Heart right ventricle (tissue), 16 donors: ENCODE data around the gene ZFAND2A. TPM values are rescaled to one million over a fixed set of nuclear protein-coding genes. Genes with fewer than 3 reads are reported as not detected.
"Not testable (repeated sequence)": the region's sequence is repeated elsewhere in the genome, so short reads cannot be mapped to it uniquely, and the experiment has no call there.

Experiments used
- ATAC-seq, 8 donors: fragments of 200-7000 bp; cut with Tn5 transposase; one replicate each; pipeline ENCODE4 v1.9.1; 2020; ENCODE audit warnings: mild to moderate bottlenecking in 8 of 8, moderate library complexity in 8 of 8, moderate number of reproducible peaks in 1 of 8
- DNase-seq, 2 donors: peaks; one replicate each; pipeline ENCODE4 v3.0.0-alpha.2; 2020
- H3K27ac ChIP-seq, 10 donors: fragments of 200-600 bp; sonication (generic) in 2 of 10; one replicate each; pipeline versions ENCODE4 v1.5.0 to v1.8.0; 2020 to 2022; ENCODE audit warnings: mild to moderate bottlenecking in 3 of 10
- H3K27me3 ChIP-seq, 7 donors: fragments of 200-600 bp; one replicate each; pipeline ENCODE4 v1.8.0; 2021 to 2022; ENCODE audit warnings: mild to moderate bottlenecking in 2 of 7
- H3K36me3 ChIP-seq, 9 donors: fragments of 200-600 bp; sonication (generic) in 1 of 9; one replicate each; pipeline versions ENCODE4 v1.5.0 to v1.8.0; 2020 to 2022; ENCODE audit warnings: mild to moderate bottlenecking in 2 of 9
- H3K4me1 ChIP-seq, 9 donors: fragments of 200-600 bp; sonication (generic) in 1 of 9; one replicate each; pipeline versions ENCODE4 v1.5.0 to v1.8.0; 2020 to 2022; ENCODE audit warnings: mild to moderate bottlenecking in 4 of 9
- H3K4me3 ChIP-seq, 10 donors: fragments of 200-600 bp; sonication (generic) in 2 of 10; one replicate each; pipeline versions ENCODE4 v1.5.0 to v1.8.0; 2020 to 2022; ENCODE audit warnings: mild to moderate bottlenecking in 7 of 10, moderate library complexity in 2 of 10
- H3K9me3 ChIP-seq, 11 donors: fragments of 200-600 bp in 10 of 11; sonication (generic) in 2 of 11; one replicate each; pipeline versions ENCODE4 v1.5.0 to v1.8.0; 2013 to 2022; ENCODE audit warnings: mild to moderate bottlenecking in 2 of 11, control low read depth in 1 of 11, moderate library complexity in 1 of 11
- WGBS, 2 donors: extraction: QIAGEN DNeasy Blood & Tissue Kit; methylation state at CpG; one replicate each; pipeline ENCODE4 v1.1.7; 2013; ENCODE audit warnings: inconsistent platforms in 1 of 2; 5-methylcytosine and 5-hydroxymethylcytosine counted together
- intact Hi-C, 10 donors: fragments of 100-400 bp; cut with DNase I; formaldehyde crosslinking; loops; one replicate each; pipeline versions ENCODE4 v1.11.1 to v1.14.2; 2022
- polyA plus RNA-seq, 2 donors: library from polyadenylated mRNA; stranded (reverse); fragments of 200-250 nt; gene quantifications; one replicate each; pipeline ENCODE4 v1.2.3, GENCODE V29; 2013
- total RNA-seq, 10 donors: library from RNA; stranded (reverse); fragmentation: NEBNext Ultra II Directional in 3 of 10; extraction: Animal tissue kit (Norgen Biotek cat#: 25700) in 3 of 10; gene quantifications; one replicate each; pipeline versions ENCODE4 v1.2.1 to v1.2.4, GENCODE V29; 2021 to 2023
- TF ChIP-seq, protein P1 (sequence below), 9 donors: fragments of 200-600 bp; sonication (generic) in 2 of 9; IDR thresholded peaks; one replicate each; pipeline versions ENCODE4 v1.5.0 to v1.8.0; 2021 to 2022; ENCODE audit warnings: antibody characterized with exemption in 9 of 9, mild to moderate bottlenecking in 5 of 9, moderate library complexity in 1 of 9
- donor health status: Arrhythmogenic right ventricular cardiomyopathy.
- donor health status: ischemic (EF 13 %, LVEDD 7.1; RV severe dilation, severe dysfunction).
- donor health status: healthy with polysubstance abuse.
- donor health status: DM: no; HTN: yes; CAD: no.
- donor health status: DM: no; HTN: no; CAD: no.
- donor health status: ischemic (EF 25% LVEDD 6.9; RV normal size, moderate dysfunction).
- donor health status: ischemic (EF 25% LVEDD 5.7; RV mildly dilated, moderate dysfunction).
- donor health status: healthy.
- donor health status: DM: yes; HTN: yes; CAD: no.
- donor health status: Ischemic cardiomyopathy.
- donor health status: ischemic (EF 35%, LVEDD 5.7; RV mildly dilated, moderate dysfunction).
- donor health status: nonischemic (EF 11% LVEDD 7.7; RV severe dilation, severe dysfunction).
- donor health status: DM: yes; HTN: yes; CAD: no.
- donor health status: PGD.
- donor health status: ischemic (EF 29% LVEDD 5.4; RV normal size, mild dysfunction).
- donor health status: nonischemic (EF 23%, LVEDD 6.1; RV moderate dilation, normal function).

Gene ZFAND2A
- total and polyA plus RNA-seq, 12 donors, result 4.4 to 32.6 (median 9.4) TPM

DNA sequence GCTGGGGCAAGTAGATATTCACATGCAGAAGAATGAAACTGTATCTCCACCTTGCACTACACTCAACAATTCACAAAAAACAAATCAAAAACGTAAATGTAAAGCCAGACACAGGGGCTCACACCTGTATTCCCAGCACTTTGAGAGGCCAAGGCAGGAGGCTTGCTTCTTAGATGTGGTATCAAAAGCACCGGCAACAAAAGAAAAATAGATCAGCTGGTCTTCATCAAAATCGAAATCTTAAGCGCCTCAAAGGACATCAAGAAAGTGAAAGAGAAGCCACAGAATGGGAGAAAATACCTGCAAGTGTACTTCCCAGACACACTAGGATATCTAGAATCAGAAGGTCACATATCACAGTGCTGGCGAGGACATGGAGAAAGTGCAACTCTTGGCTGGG, 40.8 kb downstream of the ZFAND2A start:
- TF ChIP-seq, protein P1, sequence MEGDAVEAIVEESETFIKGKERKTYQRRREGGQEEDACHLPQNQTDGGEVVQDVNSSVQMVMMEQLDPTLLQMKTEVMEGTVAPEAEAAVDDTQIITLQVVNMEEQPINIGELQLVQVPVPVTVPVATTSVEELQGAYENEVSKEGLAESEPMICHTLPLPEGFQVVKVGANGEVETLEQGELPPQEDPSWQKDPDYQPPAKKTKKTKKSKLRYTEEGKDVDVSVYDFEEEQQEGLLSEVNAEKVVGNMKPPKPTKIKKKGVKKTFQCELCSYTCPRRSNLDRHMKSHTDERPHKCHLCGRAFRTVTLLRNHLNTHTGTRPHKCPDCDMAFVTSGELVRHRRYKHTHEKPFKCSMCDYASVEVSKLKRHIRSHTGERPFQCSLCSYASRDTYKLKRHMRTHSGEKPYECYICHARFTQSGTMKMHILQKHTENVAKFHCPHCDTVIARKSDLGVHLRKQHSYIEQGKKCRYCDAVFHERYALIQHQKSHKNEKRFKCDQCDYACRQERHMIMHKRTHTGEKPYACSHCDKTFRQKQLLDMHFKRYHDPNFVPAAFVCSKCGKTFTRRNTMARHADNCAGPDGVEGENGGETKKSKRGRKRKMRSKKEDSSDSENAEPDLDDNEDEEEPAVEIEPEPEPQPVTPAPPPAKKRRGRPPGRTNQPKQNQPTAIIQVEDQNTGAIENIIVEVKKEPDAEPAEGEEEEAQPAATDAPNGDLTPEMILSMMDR (IDR thresholded peaks at IDR 0.05), result no peak
- intact Hi-C loops, result no loop called here
- no peaks in the 10 kb centered on the region for H3K36me3 ChIP-seq
- WGBS, 2 donors, result 92 to 93% methylated on average over 5 of the region's 5 CpGs
- H3K27ac ChIP-seq, result no peak overlapping the region
- ATAC-seq, result no peak
- peaks cover 0 to 24% (median 8%) of the 10 kb centered on the region in 9 donors for H3K4me1 ChIP-seq
- H3K27me3 ChIP-seq, result no peaks in the 10 kb centered on the region
- H3K9me3 ChIP-seq, result no peaks in the 10 kb centered on the region
- no peak for DNase-seq
- H3K4me3 ChIP-seq, result no peak overlapping the region

DNA sequence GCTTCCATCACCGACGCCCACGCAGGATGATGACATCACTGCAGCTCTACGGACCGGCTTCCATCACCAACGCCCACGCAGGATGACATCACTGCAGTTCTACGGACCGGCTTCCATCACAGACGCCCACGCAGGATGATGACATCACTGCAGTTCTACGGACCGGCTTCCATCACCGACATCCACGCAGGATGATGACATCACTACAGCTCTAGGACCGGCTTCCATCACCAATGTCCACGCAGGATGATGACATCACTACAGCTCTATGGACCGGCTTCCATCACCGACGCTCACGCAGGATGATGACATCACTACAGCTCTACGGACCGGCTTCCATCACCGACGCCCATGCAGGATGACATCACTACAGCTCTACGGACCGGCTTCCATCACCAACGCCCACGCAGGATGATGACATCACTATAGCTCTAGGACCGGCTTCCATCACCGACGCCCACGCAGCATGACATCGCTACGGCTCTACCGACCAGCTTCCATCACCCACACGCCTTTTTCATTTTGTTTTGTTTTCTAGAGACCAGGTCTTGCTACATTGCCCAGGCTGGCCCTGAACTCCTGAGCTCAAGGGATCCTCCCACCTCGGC, 42.6 kb downstream of the ZFAND2A start:
- TF ChIP-seq, protein P1 (IDR thresholded peaks at IDR 0.05), result no peak
- Histone ChIP-seq H3K9me3 (no peaks in the 10 kb centered on the region), H3K4me3 (no peak overlapping the region), H3K27ac (no peak overlapping the region), H3K4me1 (peaks cover 0 to 6% (median 0%) of the 10 kb centered on the region in 9 donors), H3K27me3 (no peaks in the 10 kb centered on the region), H3K36me3 (no peaks in the 10 kb centered on the region)
- no peak for ATAC-seq
- DNase-seq, result no peak
- 94 to 97% methylated on average over 38 of the region's 38 CpGs for WGBS, 2 donors
- intact Hi-C loops, result no loop called here

DNA sequence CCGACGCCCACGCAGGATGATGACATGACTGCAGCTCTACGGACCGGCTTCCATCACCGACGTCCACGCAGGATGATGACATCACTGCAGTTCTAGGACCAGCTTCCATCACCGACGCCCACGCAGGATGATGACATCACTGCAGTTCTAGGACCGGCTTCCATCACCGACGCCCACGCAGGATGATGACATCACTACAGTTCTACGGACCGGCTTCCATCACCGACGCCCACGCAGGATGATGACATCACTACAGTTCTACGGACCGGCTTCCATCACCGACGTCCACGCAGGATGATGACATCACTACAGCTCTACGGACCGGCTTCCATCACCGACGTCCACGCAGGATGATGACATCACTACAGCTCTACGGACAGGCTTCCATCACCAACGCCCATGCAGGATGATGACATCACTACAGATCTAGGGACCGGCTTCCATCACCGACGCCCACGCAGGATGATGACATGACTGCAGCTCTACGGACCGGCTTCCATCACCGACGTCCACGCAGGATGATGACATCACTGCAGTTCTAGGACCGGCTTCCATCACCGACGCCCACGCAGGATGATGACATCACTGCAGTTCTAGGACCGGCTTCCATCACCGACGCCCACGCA, 43.5 kb downstream of the ZFAND2A start:
- H3K36me3 ChIP-seq, result not testable (repeated sequence)

DNA sequence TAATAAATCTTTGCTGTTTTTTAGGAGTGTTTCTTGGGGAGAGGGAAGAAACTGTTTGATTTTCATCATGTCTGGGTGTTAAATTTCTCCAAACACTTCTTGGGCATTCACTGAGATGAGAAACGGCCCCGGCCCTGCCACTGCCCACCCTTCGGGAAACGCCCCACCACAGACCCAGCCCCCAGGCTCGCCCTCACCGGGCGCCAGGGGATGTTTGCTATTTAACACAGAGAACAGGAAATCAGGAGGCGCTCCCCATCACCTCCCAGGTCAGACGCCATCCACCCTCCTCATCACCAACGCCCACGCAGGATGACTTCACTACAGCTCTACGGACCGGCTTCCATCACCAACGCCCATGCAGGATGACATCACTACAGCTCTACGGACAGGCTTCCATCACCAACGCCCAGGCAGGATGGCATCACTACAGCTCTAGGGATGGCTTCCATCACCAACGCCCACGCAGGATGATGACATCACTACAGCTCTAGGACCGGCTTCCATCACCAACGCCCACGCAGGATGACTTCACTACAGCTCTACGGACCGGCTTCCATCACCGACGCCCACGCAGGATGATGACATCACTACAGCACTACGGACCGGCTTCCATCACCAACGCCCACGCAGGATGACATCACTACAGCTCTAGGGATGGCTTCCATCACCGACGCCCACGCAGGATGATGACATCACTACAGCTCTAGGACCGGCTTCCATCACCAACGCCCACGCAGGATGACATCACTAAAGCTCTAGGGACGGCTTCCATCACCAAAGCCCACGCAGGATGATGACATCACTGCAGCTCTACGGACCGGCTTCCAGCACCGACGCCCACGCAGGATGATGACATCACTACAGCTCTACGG, 44.6 kb downstream of the ZFAND2A start:
- DNase-seq, H3K9me3 ChIP-seq, H3K4me3 ChIP-seq, H3K27ac ChIP-seq, H3K27me3 ChIP-seq, H3K36me3 ChIP-seq, ATAC-seq, intact Hi-C loops: not testable (repeated sequence)
- WGBS, 2 donors, result 90 to 95% methylated on average over 44 of the region's 44 CpGs
- H3K4me1 ChIP-seq, result peaks cover 0 to 13% (median 0%) of the 10 kb centered on the region in 9 donors

More for the DNA sequence above, 43.5 kb downstream of the ZFAND2A start:
- 92 to 96% methylated on average over 20 to 49 of the region's 49 CpGs for WGBS, 2 donors
- ATAC-seq, H3K27me3 ChIP-seq, intact Hi-C loops, H3K27ac ChIP-seq, H3K4me3 ChIP-seq, H3K9me3 ChIP-seq, DNase-seq: not testable (repeated sequence)
- H3K4me1 ChIP-seq, result peaks cover 0 to 10% (median 0%) of the 10 kb centered on the region in 9 donors

DNA sequence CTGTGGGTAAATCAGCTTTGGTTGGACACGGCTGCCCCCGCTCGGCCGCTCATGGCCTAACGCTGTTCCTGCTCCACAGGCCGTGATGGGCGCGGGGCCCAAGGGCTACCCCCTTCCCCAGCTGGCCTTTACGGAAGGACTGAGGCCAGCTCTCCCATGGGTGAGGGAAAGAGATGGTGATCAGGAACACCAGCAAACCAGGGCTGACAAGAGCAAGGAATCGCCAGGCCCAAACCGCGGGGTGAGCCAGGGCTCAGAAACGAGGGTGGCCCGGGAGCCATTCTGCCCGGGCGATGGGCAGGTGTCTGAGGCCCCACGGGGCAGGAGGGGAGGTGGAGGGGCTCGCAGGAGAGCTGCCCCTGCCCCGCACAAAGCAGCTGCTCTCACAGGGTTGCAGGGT, 45.5 kb downstream of the ZFAND2A start:
- DNase-seq, result no peak
- 92% methylated on average over 19 of the region's 19 CpGs for WGBS, 2 donors
- Histone ChIP-seq H3K9me3 (no peaks in the 10 kb centered on the region), H3K4me3 (no peak overlapping the region), H3K4me1 (peaks cover 0 to 13% (median 0%) of the 10 kb centered on the region in 9 donors), H3K27me3 (no peaks in the 10 kb centered on the region), H3K36me3 (no peaks in the 10 kb centered on the region), H3K27ac (no peak overlapping the region)
- ATAC-seq, result no peak
- intact Hi-C loops, result no loop called here
- TF ChIP-seq, protein P1 (IDR thresholded peaks at IDR 0.05), result no peak
